ENCODE data around the gene RPF1. TPM values are rescaled to one million over a fixed set of nuclear protein-coding genes. Genes with fewer than 3 reads are reported as not detected.

Gene RPF1
- total and polyA plus RNA-seq, 7 experiments from 2014 or later = 35.5 to 62.7 (median 44.3) TPM

GRCh38 chr1:84540759-84541158, 61.7 kb downstream of the RPF1 start:
- DNase-seq (no peak), ATAC-seq (no peak)
- Mint-ChIP-seq H3K27ac (peak overlapping the region in 1 of 9 donors; percentile 6), H3K4me3 (no peak overlapping the region), H3K36me3 (peaks cover 9 to 68% (median 26%) of the 10 kb centered on the region in 5 donors), H3K9me3 (no peaks in the 10 kb centered on the region), H3K4me1 (peaks cover 0 to 26% (median 0%) of the 10 kb centered on the region in 7 donors), H3K27me3 (no peaks in the 10 kb centered on the region)
- H3K4me1 ChIP-seq (ENCODE audit: control insufficient read depth in 2 of 2, insufficient read depth in 2 of 2, low read length in 2 of 2) = no peaks in the 10 kb centered on the region
- H3K4me3 ChIP-seq (ENCODE audit: low read length) = no peak overlapping the region
- intact Hi-C loops (cut with micrococcal nuclease) = loop anchor here (1.0 to 5.0 kb wide), 4 partner anchors 33 to 399 kb away; partner anchors contain the start of genes GNG5 (in 2 of the 2) and SPATA1 (in 2 of the 2)
- POLR2A ChIA-PET = no interaction called here
- CTCF ChIA-PET = no interaction called here
- no peak overlapping the region for H3K27ac ChIP-seq (ENCODE audit: low read depth, low read length)
- H3K9me3 ChIP-seq (ENCODE audit: control insufficient read depth in 2 of 3, low read length in 3 of 3) = no peaks in the 10 kb centered on the region
- no peaks in the 10 kb centered on the region for H3K27me3 ChIP-seq (ENCODE audit: control insufficient read depth in 2 of 2, insufficient read depth in 2 of 2, low read length in 2 of 2)
- H3K36me3 ChIP-seq (ENCODE audit: control insufficient read depth in 2 of 3, insufficient read depth in 3 of 3, low read length in 3 of 3) = peaks cover 0 to 4% (median 0%) of the 10 kb centered on the region in 3 experiments

GRCh38 chr1:84541679-84542078, 62.6 kb downstream of the RPF1 start:
- Histone ChIP-seq H3K27me3 (ENCODE audit: control insufficient read depth in 2 of 2, insufficient read depth in 2 of 2, low read length in 2 of 2) (no peaks in the 10 kb centered on the region), H3K4me3 (ENCODE audit: low read length) (no peak overlapping the region), H3K9me3 (ENCODE audit: control insufficient read depth in 2 of 3, low read length in 3 of 3) (no peaks in the 10 kb centered on the region), H3K36me3 (ENCODE audit: control insufficient read depth in 2 of 3, insufficient read depth in 3 of 3, low read length in 3 of 3) (peaks cover 0 to 4% (median 0%) of the 10 kb centered on the region in 3 experiments), H3K4me1 (ENCODE audit: control insufficient read depth in 2 of 2, insufficient read depth in 2 of 2, low read length in 2 of 2) (no peaks in the 10 kb centered on the region), H3K27ac (ENCODE audit: low read depth, low read length) (no peak overlapping the region)
- no peak overlapping the region for H3K4me3 Mint-ChIP-seq
- intact Hi-C loops (cut with micrococcal nuclease) = loop anchor here (1.0 to 5.0 kb wide), 4 partner anchors 34 to 400 kb away; partner anchors contain the start of genes GNG5 (in 2 of the 2) and SPATA1 (in 2 of the 2)
- no peak for ATAC-seq
- peaks cover 11 to 67% (median 28%) of the 10 kb centered on the region in 5 donors for H3K36me3 Mint-ChIP-seq
- no peaks in the 10 kb centered on the region for H3K9me3 Mint-ChIP-seq
- H3K27me3 Mint-ChIP-seq = no peaks in the 10 kb centered on the region
- DNase-seq = peak in 2 of 9 donors; percentile 2 to 9
- H3K27ac Mint-ChIP-seq = peak overlapping the region in 1 of 9 donors; percentile 6
- ChIA-PET CTCF (interaction anchor here (1.6 kb wide), 1 partner anchor 99 kb away, joined by 7 read pairs; no protein-coding TSS in a partner anchor), POLR2A (interaction anchor here (0.9 kb wide), 1 partner anchor 32 kb away, joined by 3 read pairs; the partner anchor contains the start of gene CTBS)
- H3K4me1 Mint-ChIP-seq = peaks cover 0 to 26% (median 0%) of the 10 kb centered on the region in 7 donors

Other genes starting within 250 kb of the RPF1 start
- under 1 TPM in 3 of 5 experiments, not detected in 2; 0.27 to 0.75 (median 0.51) TPM for gene SAMD13, start 177.6 kb upstream of the RPF1 start, total RNA-seq
- under 1 TPM; 0.41 to 0.43 TPM for gene SAMD13, start 177.6 kb upstream of the RPF1 start, polyA plus RNA-seq
- gene DNASE2B, start 80.8 kb upstream of the RPF1 start, total RNA-seq = not detected
- gene DNASE2B, start 80.8 kb upstream of the RPF1 start, polyA plus RNA-seq = not detected
- 1 to 10 TPM in 4 of 5 experiments, not detected in 1; 1.7 to 3.6 (median 2.2) TPM for gene SPATA1, start 27.1 kb downstream of the RPF1 start, total RNA-seq
- gene SPATA1, start 27.1 kb downstream of the RPF1 start, polyA plus RNA-seq = not detected
- 10 to 100 TPM; 24.8 to 90.7 (median 28.9) TPM for gene GNG5, start 27.3 kb downstream of the RPF1 start, total RNA-seq
- 100 to 1,000 TPM; 175 to 250 TPM for gene GNG5, start 27.3 kb downstream of the RPF1 start, polyA plus RNA-seq
- gene CTBS, start 95.2 kb downstream of the RPF1 start, total RNA-seq = 10 to 100 TPM; 17.4 to 22.3 (median 19.0) TPM
- 10 to 100 TPM; 13.9 to 26.2 TPM for gene CTBS, start 95.2 kb downstream of the RPF1 start, polyA plus RNA-seq
- 10 to 100 TPM in 1 of 5 experiments, 1 to 10 TPM in 4; 7.5 to 13.4 (median 8.1) TPM for gene SSX2IP, start 211.2 kb downstream of the RPF1 start, total RNA-seq
- 1 to 10 TPM; 8.4 to 8.8 TPM for gene SSX2IP, start 211.2 kb downstream of the RPF1 start, polyA plus RNA-seq